ENCODE results near the gene BAAT. TPM values are rescaled to one million over a fixed set of nuclear protein-coding genes. Genes with fewer than 3 reads are reported as not detected.

BAAT gene
- total and polyA plus RNA-seq, 9 of the 15 experiments (the other 6 are each of a cell fraction or from before 2014, with no cell fraction given), result 0.17 to 0.76 (median 0.32) TPM

DNA sequence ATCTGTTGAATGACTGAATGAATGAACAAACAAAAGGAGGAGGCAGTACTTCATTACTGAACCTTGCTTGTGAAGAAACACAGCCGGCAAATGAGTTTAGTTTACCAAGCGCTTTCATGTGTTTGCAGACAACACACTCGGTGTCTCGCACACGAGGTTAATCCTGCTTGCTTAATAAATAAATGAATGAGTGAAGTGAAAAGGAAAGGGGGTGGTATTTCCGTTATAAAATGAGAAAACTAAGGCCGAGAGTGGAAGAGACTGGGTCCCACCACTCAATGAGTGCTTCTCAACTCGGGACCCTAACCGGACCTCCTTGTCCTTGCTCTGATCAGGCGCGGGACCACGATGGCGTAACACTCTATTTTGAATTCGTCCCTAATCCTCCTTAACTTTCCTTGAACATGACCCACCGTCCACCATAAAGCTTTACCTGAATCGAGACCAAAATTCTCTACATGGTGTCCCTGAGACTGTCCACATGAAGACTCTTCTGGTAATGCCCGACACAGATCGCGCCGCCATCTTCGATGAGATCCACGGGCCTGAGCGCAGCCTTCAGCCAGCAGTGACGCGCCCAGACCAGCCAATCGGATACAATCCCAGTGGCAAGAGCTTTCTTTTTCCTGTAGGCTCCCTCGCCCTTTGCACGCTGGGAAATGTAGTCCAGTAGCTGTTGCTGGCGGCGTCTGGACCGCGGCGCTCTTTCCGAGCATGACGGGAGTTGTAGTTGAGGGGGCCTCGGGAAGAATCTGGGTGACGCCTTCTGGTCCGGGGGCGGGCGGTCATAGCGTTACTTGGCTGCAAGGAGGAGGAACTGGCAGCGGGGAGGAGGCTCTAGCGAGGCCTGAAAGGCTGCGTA lies 13.5 kb upstream of the BAAT start, which contains the start of the genes MRPL50 and ZNF189 (continued):
- TF ChIP-seq, protein P1, sequence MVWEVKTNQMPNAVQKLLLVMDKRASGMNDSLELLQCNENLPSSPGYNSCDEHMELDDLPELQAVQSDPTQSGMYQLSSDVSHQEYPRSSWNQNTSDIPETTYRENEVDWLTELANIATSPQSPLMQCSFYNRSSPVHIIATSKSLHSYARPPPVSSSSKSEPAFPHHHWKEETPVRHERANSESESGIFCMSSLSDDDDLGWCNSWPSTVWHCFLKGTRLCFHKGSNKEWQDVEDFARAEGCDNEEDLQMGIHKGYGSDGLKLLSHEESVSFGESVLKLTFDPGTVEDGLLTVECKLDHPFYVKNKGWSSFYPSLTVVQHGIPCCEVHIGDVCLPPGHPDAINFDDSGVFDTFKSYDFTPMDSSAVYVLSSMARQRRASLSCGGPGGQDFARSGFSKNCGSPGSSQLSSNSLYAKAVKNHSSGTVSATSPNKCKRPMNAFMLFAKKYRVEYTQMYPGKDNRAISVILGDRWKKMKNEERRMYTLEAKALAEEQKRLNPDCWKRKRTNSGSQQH (CRISPR knock-in tag; IDR thresholded peaks at IDR 0.05), result no peak
- TF ChIP-seq KDM4B (IDR thresholded peaks at IDR 0.05; ENCODE audit: borderline replicate concordance in 2 of 2, low read depth in 1 of 2) (no peak; a peak in 1 of 4 replicates), POLR2AphosphoS2 (IDR thresholded peaks at IDR 0.05; ENCODE audit: low read length) (no peak), FOXK2 (conservative IDR thresholded peaks at IDR 0.05 in 1 of 2, IDR thresholded peaks at IDR 0.05 in 1 of 2; ENCODE audit: low read depth in 2 of 2) (peak; percentile 14 to 63; a peak in 2 of 4 replicates), CAMTA2 (CRISPR knock-in tag; conservative IDR thresholded peaks at IDR 0.05) (no peak), MCM3 (IDR thresholded peaks at IDR 0.05) (no peak), ATF1 (CRISPR knock-in tag; IDR thresholded peaks at IDR 0.05) (no peak), ATF1 (tag; IDR thresholded peaks at IDR 0.05) (peak; percentile 96), ZNF12 (CRISPR knock-in tag; IDR thresholded peaks at IDR 0.05) (no peak), FOXM1 (IDR thresholded peaks at IDR 0.05; ENCODE audit: low read depth) (no peak), FOXM1 (CRISPR knock-in tag; IDR thresholded peaks at IDR 0.05; ENCODE audit: low read depth) (no peak), CBX1 (IDR thresholded peaks at IDR 0.05; ENCODE audit: low read depth) (no peak), SAFB2 (IDR thresholded peaks at IDR 0.05; ENCODE audit: borderline replicate concordance, low read depth, low read length, severe bottlenecking) (no peak)
- TF ChIP-seq, protein P2, sequence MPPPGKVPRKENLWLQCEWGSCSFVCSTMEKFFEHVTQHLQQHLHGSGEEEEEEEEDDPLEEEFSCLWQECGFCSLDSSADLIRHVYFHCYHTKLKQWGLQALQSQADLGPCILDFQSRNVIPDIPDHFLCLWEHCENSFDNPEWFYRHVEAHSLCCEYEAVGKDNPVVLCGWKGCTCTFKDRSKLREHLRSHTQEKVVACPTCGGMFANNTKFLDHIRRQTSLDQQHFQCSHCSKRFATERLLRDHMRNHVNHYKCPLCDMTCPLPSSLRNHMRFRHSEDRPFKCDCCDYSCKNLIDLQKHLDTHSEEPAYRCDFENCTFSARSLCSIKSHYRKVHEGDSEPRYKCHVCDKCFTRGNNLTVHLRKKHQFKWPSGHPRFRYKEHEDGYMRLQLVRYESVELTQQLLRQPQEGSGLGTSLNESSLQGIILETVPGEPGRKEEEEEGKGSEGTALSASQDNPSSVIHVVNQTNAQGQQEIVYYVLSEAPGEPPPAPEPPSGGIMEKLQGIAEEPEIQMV (tag; conservative IDR thresholded peaks at IDR 0.05; ENCODE audit: low read depth), result no peak
- TF ChIP-seq, protein P3, sequence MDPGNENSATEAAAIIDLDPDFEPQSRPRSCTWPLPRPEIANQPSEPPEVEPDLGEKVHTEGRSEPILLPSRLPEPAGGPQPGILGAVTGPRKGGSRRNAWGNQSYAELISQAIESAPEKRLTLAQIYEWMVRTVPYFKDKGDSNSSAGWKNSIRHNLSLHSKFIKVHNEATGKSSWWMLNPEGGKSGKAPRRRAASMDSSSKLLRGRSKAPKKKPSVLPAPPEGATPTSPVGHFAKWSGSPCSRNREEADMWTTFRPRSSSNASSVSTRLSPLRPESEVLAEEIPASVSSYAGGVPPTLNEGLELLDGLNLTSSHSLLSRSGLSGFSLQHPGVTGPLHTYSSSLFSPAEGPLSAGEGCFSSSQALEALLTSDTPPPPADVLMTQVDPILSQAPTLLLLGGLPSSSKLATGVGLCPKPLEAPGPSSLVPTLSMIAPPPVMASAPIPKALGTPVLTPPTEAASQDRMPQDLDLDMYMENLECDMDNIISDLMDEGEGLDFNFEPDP (CRISPR knock-in tag; IDR thresholded peaks at IDR 0.05), result no peak
- TF ChIP-seq, protein P4, sequence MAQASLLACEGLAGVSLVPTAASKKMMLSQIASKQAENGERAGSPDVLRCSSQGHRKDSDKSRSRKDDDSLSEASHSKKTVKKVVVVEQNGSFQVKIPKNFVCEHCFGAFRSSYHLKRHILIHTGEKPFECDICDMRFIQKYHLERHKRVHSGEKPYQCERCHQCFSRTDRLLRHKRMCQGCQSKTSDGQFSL (CRISPR knock-in tag; IDR thresholded peaks at IDR 0.05), result no peak
- TF ChIP-seq, protein P4 (tag; IDR thresholded peaks at IDR 0.05), result no peak
- TF ChIP-seq, protein P5, sequence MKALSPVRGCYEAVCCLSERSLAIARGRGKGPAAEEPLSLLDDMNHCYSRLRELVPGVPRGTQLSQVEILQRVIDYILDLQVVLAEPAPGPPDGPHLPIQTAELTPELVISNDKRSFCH (CRISPR knock-in tag; IDR thresholded peaks at IDR 0.05), result no peak
- TF ChIP-seq, protein P5 (tag; IDR thresholded peaks at IDR 0.05), result peak; percentile 31; the same call in 1 of the 2 replicates
- TF ChIP-seq, protein P6, sequence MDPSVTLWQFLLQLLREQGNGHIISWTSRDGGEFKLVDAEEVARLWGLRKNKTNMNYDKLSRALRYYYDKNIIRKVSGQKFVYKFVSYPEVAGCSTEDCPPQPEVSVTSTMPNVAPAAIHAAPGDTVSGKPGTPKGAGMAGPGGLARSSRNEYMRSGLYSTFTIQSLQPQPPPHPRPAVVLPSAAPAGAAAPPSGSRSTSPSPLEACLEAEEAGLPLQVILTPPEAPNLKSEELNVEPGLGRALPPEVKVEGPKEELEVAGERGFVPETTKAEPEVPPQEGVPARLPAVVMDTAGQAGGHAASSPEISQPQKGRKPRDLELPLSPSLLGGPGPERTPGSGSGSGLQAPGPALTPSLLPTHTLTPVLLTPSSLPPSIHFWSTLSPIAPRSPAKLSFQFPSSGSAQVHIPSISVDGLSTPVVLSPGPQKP (CRISPR knock-in tag; IDR thresholded peaks at IDR 0.05), result no peak

Data from K562 (cell line).